Measurements from ENCODE around the gene TECPR2.

- TF ChIP-seq CTCF (IDR thresholded peaks at IDR 0.05; ENCODE audit: low read depth, low read length, missing input control): no peak
- no peak for TF ChIP-seq TAF1 (conservative IDR thresholded peaks at IDR 0.05)
- TF ChIP-seq RXRA (IDR thresholded peaks at IDR 0.05): no peak
- no peak for TF ChIP-seq RAD21 (IDR thresholded peaks at IDR 0.05)
- no peak for TF ChIP-seq EGR1 (IDR thresholded peaks at IDR 0.05; ENCODE audit: low read depth in 2 of 2)
- TF ChIP-seq HNF4G (IDR thresholded peaks at IDR 0.05): no peak
Measured at GRCh38 chr14:102495491-102496330, 133.0 kb downstream of the TECPR2 start.
